GM12891 (cell line): ENCODE results near the gene LPCAT1.

Source experiments
- DNase-seq: peaks from one replicate; pipeline ENCODE4 v3.0.0; 2011; ENCODE audit warnings: low spot score; ENCODE audit not compliant: insufficient read length
- FAIRE-seq: peaks from 2 replicates; lab custom pipeline; 2011; peaks lifted over from hg19 to GRCh38; lab: Jason Lieb, UNC
- PAX5 ChIP-seq: IDR thresholded peaks from 2 replicates; pipeline ENCODE4 v1.6.1; 2011; ENCODE audit warnings: low read length, moderate library complexity, mild to moderate bottlenecking; ENCODE audit not compliant: insufficient read depth, severe bottlenecking
- POLR2A ChIP-seq: IDR thresholded peaks from 2 replicates; pipeline ENCODE4 v1.6.1; 2011; ENCODE audit warnings: low read depth, low read length, control low read depth
- POLR2AphosphoS5 ChIP-seq: IDR thresholded peaks from 2 replicates; pipeline ENCODE4 v1.6.1; 2011; ENCODE audit warnings: low read depth, low read length, control low read depth
- POU2F2 ChIP-seq: IDR thresholded peaks from 2 replicates; pipeline ENCODE4 v1.6.1; 2011; ENCODE audit warnings: low read depth, mild to moderate bottlenecking, control low read depth, low read length, moderate library complexity
- SPI1 ChIP-seq: IDR thresholded peaks from 2 replicates; pipeline ENCODE4 v1.6.1; 2011; ENCODE audit warnings: low read depth, low read length, control low read depth
- TAF1 ChIP-seq: IDR thresholded peaks from 2 replicates; pipeline ENCODE4 v1.6.1; 2011; ENCODE audit warnings: low read depth, low read length, control low read depth

The LPCAT1 gene

GRCh38 chr5:1497242-1497777 lies 26.4 kb downstream of the LPCAT1 start:
- FAIRE-seq (no peak), DNase-seq (no peak)
- TF ChIP-seq POLR2AphosphoS5 (peak; percentile 70), POU2F2 (no peak), SPI1 (peak; percentile 42), POLR2A (0 out of 2 replicates have a peak, but pooled peaks have one; percentile 19), PAX5 (no peak), TAF1 (no peak)

GRCh38 chr5:1495525-1495897 lies 28.2 kb downstream of the LPCAT1 start:
- DNase-seq = no peak
- no peak for TF ChIP-seq PAX5
- TF ChIP-seq POLR2AphosphoS5 = 0 out of 2 replicates have a peak, but pooled peaks have one; percentile 27
- no peak for TF ChIP-seq POU2F2
- FAIRE-seq = no peak

DNA sequence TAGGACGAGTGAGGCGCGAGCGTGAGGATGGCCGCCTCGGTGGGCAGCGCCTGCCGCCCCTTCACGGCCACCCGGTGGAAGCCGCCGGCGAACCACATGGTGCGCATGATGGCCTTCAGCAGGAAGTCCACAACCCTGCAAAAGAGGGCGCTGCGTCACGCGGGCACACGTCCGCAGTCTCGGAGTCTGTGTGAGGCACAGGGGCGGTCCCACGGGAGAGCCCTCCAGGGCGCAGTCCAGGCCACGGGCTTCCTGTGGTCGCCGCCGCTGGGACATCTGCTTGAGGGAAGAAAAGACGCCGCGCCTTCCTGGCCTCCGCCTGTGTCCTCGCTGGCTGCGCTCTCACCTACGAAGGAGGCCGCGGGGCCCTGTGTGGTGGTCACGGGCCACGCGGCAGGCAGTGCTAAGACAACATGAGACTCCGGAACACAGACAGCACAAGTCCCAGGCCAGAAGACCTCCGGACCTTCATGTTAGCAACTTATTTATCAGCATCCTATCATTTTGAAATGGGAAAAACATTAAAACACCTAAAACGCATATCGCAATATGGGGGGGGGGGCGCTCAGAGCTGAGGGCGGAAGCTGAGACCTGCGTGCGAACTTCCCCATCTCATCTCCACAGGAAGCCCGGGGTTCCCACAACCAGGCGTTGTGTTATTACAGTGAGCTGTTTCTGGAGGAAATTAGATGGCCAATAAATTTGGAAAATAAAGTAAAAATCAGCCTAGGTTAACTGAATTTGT lies 28.8 kb downstream of the LPCAT1 start:
- FAIRE-seq (peak; percentile 66), DNase-seq (no peak)
- TF ChIP-seq PAX5 (no peak), POLR2AphosphoS5 (0 out of 2 replicates have a peak, but pooled peaks have one; percentile 66), POLR2A (peak; percentile 41; the same call in 1 of the 2 replicates), TAF1 (0 out of 2 replicates have a peak, but pooled peaks have one; percentile 29), SPI1 (peak; percentile 26; the same call in 1 of the 2 replicates), POU2F2 (peak; percentile 5; the same call in 1 of the 2 replicates)

GRCh38 chr5:1493941-1494340 lies 29.8 kb downstream of the LPCAT1 start:
- TF ChIP-seq POLR2AphosphoS5 (no peak), POLR2A (no peak; the same call in 1 of the 2 replicates), SPI1 (no peak), PAX5 (no peak), TAF1 (no peak), POU2F2 (no peak)
- DNase-seq = no peak
- FAIRE-seq = no peak

- no peak for FAIRE-seq
- TF ChIP-seq POLR2AphosphoS5 (0 out of 2 replicates have a peak, but pooled peaks have one; percentile 13), PAX5 (no peak)
Observed at GRCh38 chr5:1493413-1493812, 30.3 kb downstream of the LPCAT1 start.

GRCh38 chr5:1492757-1493156 lies 31.0 kb downstream of the LPCAT1 start:
- no peak for DNase-seq
- TF ChIP-seq POU2F2 (no peak; the same call in 1 of the 2 replicates), TAF1 (peak; percentile 39; the same call in 1 of the 2 replicates), POLR2AphosphoS5 (0 out of 2 replicates have a peak, but pooled peaks have one; percentile 1)
- FAIRE-seq = no peak

More at GRCh38 chr5:1493413-1493812, 30.3 kb downstream of the LPCAT1 start:
- no peak for DNase-seq

DNA sequence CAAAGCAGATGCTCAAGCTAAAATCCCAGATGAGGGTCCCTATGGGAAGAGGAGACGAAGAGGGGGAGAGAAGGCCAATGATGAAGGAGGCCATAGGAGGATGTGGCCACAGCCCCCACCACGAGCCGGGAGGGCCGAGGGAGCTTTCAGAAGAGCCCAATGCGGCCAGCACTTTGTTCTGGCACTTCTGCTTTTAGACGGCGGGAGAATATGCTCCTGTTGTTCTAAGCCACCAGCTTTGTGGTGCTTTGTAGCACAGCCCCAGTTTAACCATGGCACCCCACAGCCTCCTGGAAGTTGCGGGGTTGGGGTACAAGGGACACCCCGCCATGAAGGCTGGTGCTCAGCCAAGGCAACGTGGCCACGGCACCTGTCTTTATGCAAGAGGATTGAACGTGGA lies 33.4 kb downstream of the LPCAT1 start:
- FAIRE-seq (peak; percentile 9), DNase-seq (no peak)
- no peak for TF ChIP-seq POU2F2
- TF ChIP-seq SPI1 = peak; percentile 95

GRCh38 chr5:1489754-1490153 lies 34.0 kb downstream of the LPCAT1 start:
- FAIRE-seq (no peak), DNase-seq (no peak)
- no peak for TF ChIP-seq PAX5
- no peak for TF ChIP-seq POLR2AphosphoS5
- no peak for TF ChIP-seq POLR2A
- no peak for TF ChIP-seq SPI1
- no peak for TF ChIP-seq TAF1
- TF ChIP-seq POU2F2 = no peak

- DNase-seq (peak; percentile 71), FAIRE-seq (peak; percentile 76)
- TF ChIP-seq POU2F2 = peak; percentile 75; the same call in 1 of the 2 replicates
- peak; percentile 73; the same call in 1 of the 2 replicates for TF ChIP-seq POLR2AphosphoS5
- no peak for TF ChIP-seq PAX5
- TF ChIP-seq POLR2A = peak; percentile 63
- TF ChIP-seq TAF1 = peak; percentile 48; the same call in 1 of the 2 replicates
- TF ChIP-seq SPI1 = peak; percentile 93
Observed at GRCh38 chr5:1488882-1489680, 34.7 kb downstream of the LPCAT1 start.
